SK-N-SH (cell line): Measurements from ENCODE around the gene HK1. TPM values are rescaled to one million over a fixed set of nuclear protein-coding genes. Genes with fewer than 3 reads are reported as not detected.

Experiments used
- CTCF ChIA-PET: fragments of 300-600, 350-600 bp; formaldehyde crosslinking; extraction: SDS; loops from one replicate; lab custom pipeline; 2021; lab: Yijun Ruan, JAX
- POLR2A ChIA-PET: fragments of 350-600 bp; sonication (Branson Sonifier 250); formaldehyde crosslinking; extraction: SDS; loops from one replicate; lab custom pipeline; 2020; ENCODE audit warnings: antibody characterized with exemption, inconsistent platforms; lab: Yijun Ruan, JAX
- DNase-seq: peaks from one replicate; pipeline ENCODE4 v3.0.0; 2012
- H2AFZ ChIP-seq: fragments of 200-600 bp; sonication (generic); 2 replicates; pipeline ENCODE4 v1.8.1; 2016; ENCODE audit warnings: antibody characterized with exemption, mild to moderate bottlenecking, low read depth
- H3F3A ChIP-seq: fragments of 200-600 bp; sonication (generic); replicated peaks from 2 replicates; pipeline ENCODE3; 2016; ENCODE audit warnings: antibody characterized with exemption, mild to moderate bottlenecking; ENCODE audit not compliant: insufficient read depth
- H3K27ac ChIP-seq, 2 experiments: fragments of 200-500 bp in 1 of 2; fragments of 200-600 bp in 1 of 2; sonication (Bioruptor generic) in 1 of 2; sonication (generic), shearing (Covaris generic) in 1 of 2; 2 replicates each; pipeline versions ENCODE4 v1.5.1 to v1.6.1; 2014 to 2016; ENCODE audit warnings: low read depth in 2 of 2, inconsistent platforms in 1 of 2, low read length in 1 of 2, mild to moderate bottlenecking in 1 of 2, mixed read lengths in 1 of 2
- H3K27me3 ChIP-seq: fragments of 200-600 bp; sonication (generic), shearing (Covaris generic); 2 replicates; pipeline ENCODE4 v1.6.1; 2016; ENCODE audit warnings: mixed run types; ENCODE audit not compliant: insufficient read depth
- H3K36me3 ChIP-seq, 2 experiments: fragments of 200-500 bp in 1 of 2; fragments of 200-600 bp in 1 of 2; sonication (Bioruptor generic) in 1 of 2; sonication (generic) in 1 of 2; replicated peaks in 1 of 2; 2 replicates each; pipeline versions ENCODE3 to v1.5.1; 2014 to 2016; ENCODE audit warnings: low read length in 1 of 2, mild to moderate bottlenecking in 1 of 2; ENCODE audit not compliant: insufficient read depth in 2 of 2, control insufficient read depth in 1 of 2
- H3K4me1 ChIP-seq, 2 experiments: fragments of 200-500 bp in 1 of 2; fragments of 200-600 bp in 1 of 2; sonication (Bioruptor generic) in 1 of 2; sonication (generic), shearing (Covaris generic) in 1 of 2; 2 replicates each; pipeline versions ENCODE4 v1.5.1 to v1.6.1; 2014 to 2016; ENCODE audit warnings: low read depth in 1 of 2, low read length in 1 of 2, mixed run types in 1 of 2; ENCODE audit not compliant: insufficient read depth in 2 of 2, control insufficient read depth in 1 of 2
- H3K4me2 ChIP-seq: fragments of 200-600 bp; sonication (generic), shearing (Covaris generic); 2 replicates; pipeline ENCODE4 v1.6.1; 2017; ENCODE audit warnings: mixed run types
- H3K4me3 ChIP-seq, 2 experiments: fragments of 200-500 bp in 1 of 2; fragments of 200-600 bp in 1 of 2; sonication (Bioruptor generic) in 1 of 2; sonication (generic), shearing (Covaris generic) in 1 of 2; 2 replicates each; pipeline versions ENCODE4 v1.5.1 to v1.8.1; 2014 to 2016; ENCODE audit warnings: low read depth in 2 of 2, inconsistent platforms in 1 of 2, low read length in 1 of 2, mild to moderate bottlenecking in 1 of 2, mixed read lengths in 1 of 2, moderate library complexity in 1 of 2
- H3K79me2 ChIP-seq: fragments of 200-600 bp; sonication (generic); 2 replicates; pipeline ENCODE4 v1.8.1; 2017; ENCODE audit warnings: mild to moderate bottlenecking; ENCODE audit not compliant: insufficient read depth
- H3K9ac ChIP-seq: fragments of 200-600 bp; sonication (generic); 2 replicates; pipeline ENCODE4 v1.6.1; 2017; ENCODE audit warnings: mixed run types
- H3K9me2 ChIP-seq: fragments of 200-600 bp; sonication (generic); 2 replicates; pipeline ENCODE4 v1.6.1; 2017; ENCODE audit warnings: mixed run types
- H3K9me3 ChIP-seq: fragments of 200-600 bp; sonication (generic); 2 replicates; pipeline ENCODE4 v1.6.1; 2017; ENCODE audit warnings: mixed run types, mild to moderate bottlenecking, moderate library complexity
- H4K20me1 ChIP-seq: fragments of 200-600 bp; sonication (generic); 2 replicates; pipeline ENCODE4 v1.6.1; 2017; ENCODE audit warnings: mild to moderate bottlenecking, mixed run types; ENCODE audit not compliant: insufficient read depth
- CTCF ChIP-seq: fragments of 200-600 bp; sonication (generic); IDR thresholded peaks from 2 replicates; pipeline ENCODE4 v1.6.1; 2017; ENCODE audit warnings: antibody characterized with exemption, mild to moderate bottlenecking, moderate library complexity
- ELF1 ChIP-seq: IDR thresholded peaks from 2 replicates; pipeline ENCODE4 v1.4.0; 2012
- GATA2 ChIP-seq: sonication (generic); formaldehyde crosslinking; IDR thresholded peaks from 2 replicates; pipeline ENCODE4 v1.5.0; 2020; ENCODE audit warnings: mild to moderate bottlenecking, missing genetic modification reagents
- JUND ChIP-seq: IDR thresholded peaks from 2 replicates; pipeline ENCODE4 v1.4.0; 2012
- MEF2A ChIP-seq: IDR thresholded peaks from 2 replicates; pipeline ENCODE4 v1.4.0; 2012; ENCODE audit warnings: low read depth, borderline replicate concordance
- MXI1 ChIP-seq: IDR thresholded peaks from 2 replicates; pipeline ENCODE4 v1.6.1; 2012; ENCODE audit warnings: mild to moderate bottlenecking, low read depth, low read length, improper control_type of control experiment
- NRF1 ChIP-seq: IDR thresholded peaks from 2 replicates; pipeline ENCODE4 v1.6.1; 2012; ENCODE audit warnings: low read depth, mild to moderate bottlenecking, low read length
- RCOR1 ChIP-seq: fragments of 150-350 bp; IDR thresholded peaks from 2 replicates; pipeline ENCODE4 v1.6.1; 2017; ENCODE audit warnings: antibody characterized with exemption, low read length
- REST ChIP-seq: IDR thresholded peaks from 2 replicates; pipeline ENCODE4 v1.6.1; 2012; ENCODE audit warnings: mild to moderate bottlenecking, low read depth, low read length, moderate library complexity
- RFX5 ChIP-seq: IDR thresholded peaks from 2 replicates; pipeline ENCODE4 v1.6.1; 2012; ENCODE audit warnings: mild to moderate bottlenecking, improper control_type of control experiment, low read length
- RXRA ChIP-seq: IDR thresholded peaks from 2 replicates; pipeline ENCODE4 v1.4.0; 2012; ENCODE audit warnings: low read depth, mild to moderate bottlenecking, borderline replicate concordance
- SIN3A ChIP-seq: IDR thresholded peaks from 2 replicates; pipeline ENCODE4 v1.6.1; 2012; ENCODE audit warnings: low read depth, mild to moderate bottlenecking, low read length, moderate library complexity, borderline replicate concordance
- TCF12 ChIP-seq: IDR thresholded peaks from 2 replicates; pipeline ENCODE4 v1.4.0; 2012
- TEAD4 ChIP-seq: IDR thresholded peaks from 2 replicates; pipeline ENCODE4 v1.4.0; 2012; ENCODE audit warnings: mild to moderate bottlenecking, borderline replicate concordance; ENCODE audit not compliant: insufficient read depth
- YY1 ChIP-seq: IDR thresholded peaks from 2 replicates; pipeline ENCODE4 v1.4.0; 2012; ENCODE audit warnings: low read depth, mild to moderate bottlenecking
- WGBS: methylation state at CpG from one replicate; pipeline ENCODE4 v1.1.6; 2017; ENCODE audit warnings: low lambda C conversion rate; 5-methylcytosine and 5-hydroxymethylcytosine counted together
- polyA plus RNA-seq, 3 experiments: library from polyadenylated mRNA; depleted of rRNA; stranded (reverse); fragments of >200 nt; gene quantifications; 2 replicates each; pipeline ENCODE4 v1.2.3, GENCODE V29; 2012

HK1 gene
- polyA plus RNA-seq, 1 of the 3 experiments (the other 2 are of a cell fraction): 38.7 TPM

DNA sequence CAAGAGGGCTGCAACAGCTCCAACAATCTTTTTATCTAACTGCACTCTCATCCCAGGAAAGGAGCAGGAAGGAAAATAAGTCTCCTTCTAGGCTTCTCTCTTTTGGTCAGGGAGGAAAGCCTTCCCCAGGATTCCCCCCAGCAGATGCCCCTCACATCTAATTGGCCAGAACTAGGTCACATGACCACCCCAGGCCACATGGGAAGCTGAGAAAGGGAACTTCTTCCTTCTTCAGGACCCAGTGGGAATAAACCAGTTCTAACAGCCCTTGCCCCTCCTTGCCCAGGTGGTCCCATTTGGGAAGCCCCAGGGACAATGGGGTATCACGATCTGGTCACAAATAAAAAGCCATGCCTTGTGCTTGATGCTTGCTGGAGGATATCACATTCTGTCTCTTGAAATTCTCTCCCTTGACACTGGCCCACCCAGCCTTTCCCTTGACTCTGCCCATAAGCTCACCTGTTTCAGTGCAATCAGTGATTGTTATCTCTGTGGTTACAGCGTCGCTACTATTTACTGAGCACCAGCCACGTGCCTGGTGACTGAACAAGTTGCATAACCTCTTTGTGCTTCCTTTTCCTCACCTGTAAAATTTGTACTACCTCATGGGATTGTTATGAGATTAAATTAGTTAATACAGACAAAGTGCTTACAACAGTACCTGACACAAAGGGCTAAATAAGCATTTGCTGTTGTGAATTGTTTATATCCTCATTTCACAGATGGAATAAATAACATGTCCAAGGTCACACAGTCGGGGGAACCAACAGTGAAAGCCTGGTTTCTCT lies 147.4 kb downstream of the HK1 start:
- no peaks in the 10 kb centered on the region for H3K79me2 ChIP-seq
- no peak overlapping the region for H3K27ac ChIP-seq
- 63% methylated on average over 4 of the region's 5 CpGs for WGBS
- no peaks in the 10 kb centered on the region for H3K9me2 ChIP-seq
- POLR2A ChIA-PET: no interaction called here
- H3K27me3 ChIP-seq: no peaks in the 10 kb centered on the region; the same call in 1 of the 2 replicates
- no peaks in the 10 kb centered on the region for H3K36me3 ChIP-seq
- H3F3A ChIP-seq: no peaks in the 10 kb centered on the region
- H3K4me3 ChIP-seq: no peak overlapping the region
- CTCF ChIA-PET: interaction anchor here (1.8 to 4.3 kb wide), 2 partner anchors 82 to 90 kb away, joined by 8 to 28 read pairs; no protein-coding TSS in a partner anchor
- no peak overlapping the region for H3K9ac ChIP-seq
- DNase-seq: no peak
- H2AFZ ChIP-seq: no peak overlapping the region
- TF ChIP-seq CTCF: no peak
- no peak for TF ChIP-seq YY1
- TF ChIP-seq TCF12: no peak
- no peak for TF ChIP-seq MXI1
- TF ChIP-seq JUND: no peak
- no peak for TF ChIP-seq REST
- TF ChIP-seq RXRA: no peak
- TF ChIP-seq MEF2A: no peak
- TF ChIP-seq NRF1: no peak
- TF ChIP-seq RFX5: no peak
- TF ChIP-seq RCOR1: no peak
- TF ChIP-seq ELF1: no peak
- TF ChIP-seq TEAD4: no peak
- TF ChIP-seq SIN3A: no peak
- TF ChIP-seq GATA2 (CRISPR knock-in tag): no peak
- no peaks in the 10 kb centered on the region for H3K4me1 ChIP-seq
- no peaks in the 10 kb centered on the region for H4K20me1 ChIP-seq
- no peak overlapping the region for H3K4me2 ChIP-seq
- H3K9me3 ChIP-seq: no peaks in the 10 kb centered on the region
